ENCODE results near the gene BAG5.

DNA sequence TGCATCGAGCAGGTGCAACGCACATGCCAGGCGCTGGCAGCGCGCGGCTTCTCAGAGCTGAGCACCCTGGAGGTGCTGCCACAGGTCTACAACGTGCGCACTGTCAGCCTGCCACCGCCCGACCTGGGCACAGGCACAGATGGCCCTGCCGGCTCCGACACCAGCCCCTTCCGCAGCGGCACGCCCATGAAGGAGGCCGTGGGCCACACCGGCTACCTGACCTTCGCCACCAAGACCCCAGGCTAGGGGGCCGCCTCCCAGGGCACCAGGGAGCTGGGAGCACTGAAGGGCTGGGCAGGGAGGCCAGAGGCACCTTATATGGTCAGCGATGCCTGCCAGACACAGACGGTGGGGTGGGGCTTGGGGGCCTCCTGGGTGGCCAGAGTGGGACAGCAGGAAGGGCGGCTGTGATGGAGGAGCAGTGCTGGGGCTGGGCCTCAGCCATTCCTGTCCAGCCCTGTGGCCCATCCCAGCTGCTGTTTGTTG, 27.8 kb downstream of the BAG5 start:
- TF ChIP-seq, protein P1, sequence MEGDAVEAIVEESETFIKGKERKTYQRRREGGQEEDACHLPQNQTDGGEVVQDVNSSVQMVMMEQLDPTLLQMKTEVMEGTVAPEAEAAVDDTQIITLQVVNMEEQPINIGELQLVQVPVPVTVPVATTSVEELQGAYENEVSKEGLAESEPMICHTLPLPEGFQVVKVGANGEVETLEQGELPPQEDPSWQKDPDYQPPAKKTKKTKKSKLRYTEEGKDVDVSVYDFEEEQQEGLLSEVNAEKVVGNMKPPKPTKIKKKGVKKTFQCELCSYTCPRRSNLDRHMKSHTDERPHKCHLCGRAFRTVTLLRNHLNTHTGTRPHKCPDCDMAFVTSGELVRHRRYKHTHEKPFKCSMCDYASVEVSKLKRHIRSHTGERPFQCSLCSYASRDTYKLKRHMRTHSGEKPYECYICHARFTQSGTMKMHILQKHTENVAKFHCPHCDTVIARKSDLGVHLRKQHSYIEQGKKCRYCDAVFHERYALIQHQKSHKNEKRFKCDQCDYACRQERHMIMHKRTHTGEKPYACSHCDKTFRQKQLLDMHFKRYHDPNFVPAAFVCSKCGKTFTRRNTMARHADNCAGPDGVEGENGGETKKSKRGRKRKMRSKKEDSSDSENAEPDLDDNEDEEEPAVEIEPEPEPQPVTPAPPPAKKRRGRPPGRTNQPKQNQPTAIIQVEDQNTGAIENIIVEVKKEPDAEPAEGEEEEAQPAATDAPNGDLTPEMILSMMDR (IDR thresholded peaks at IDR 0.05) = no peak
- no peak for TF ChIP-seq POLR2A (IDR thresholded peaks at IDR 0.05)

Data from heart left ventricle (tissue), 13 donors.